ENCODE measurements around the gene MRPL20. TPM values are rescaled to one million over a fixed set of nuclear protein-coding genes. Genes with fewer than 3 reads are reported as not detected.
A peak's percentile ranks its signal among the peaks of the same experiment; 100 is the strongest.
"Not testable (repeated sequence)": the region's sequence is repeated elsewhere in the genome, so short reads cannot be mapped to it uniquely, and the experiment has no call there.

Gene MRPL20
- total and polyA plus RNA-seq, 9 of the 15 experiments (the other 6 are each of a cell fraction or from before 2014, with no cell fraction given) = 180 to 671 (median 229) TPM

DNA sequence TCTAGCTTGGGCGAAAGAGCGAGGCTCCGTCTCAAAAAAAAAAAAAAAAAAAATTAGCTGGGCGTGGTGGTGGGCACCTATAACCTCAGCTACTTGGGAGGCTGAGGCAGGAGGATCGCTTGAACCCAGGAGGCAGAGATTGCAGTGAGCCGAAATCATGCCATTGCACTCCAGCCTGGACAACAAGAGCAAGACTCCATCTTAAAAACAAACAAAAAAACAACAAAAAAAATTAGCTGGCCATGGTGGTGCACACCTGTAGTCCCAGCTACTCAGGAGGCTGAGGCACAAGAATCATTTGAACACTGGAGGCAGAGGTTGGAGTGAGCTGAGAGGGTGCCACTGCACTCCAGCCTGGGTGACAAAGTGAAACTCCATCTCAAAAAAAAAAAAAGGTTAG, 21.9 kb upstream of the MRPL20 start:
- 21% methylated on average over 2 of the region's 6 CpGs for WGBS (ENCODE audit: insufficient coverage, low coverage, missing lambda C conversion rate)
- POLR2A ChIA-PET = interaction anchor here (0.7 to 2.0 kb wide), 2 partner anchors 21 to 178 kb away, joined by 3 to 11 read pairs; partner anchors contain the start of gene MRPL20
- H3K9me3 ChIP-seq (replicated peaks; ENCODE audit: control insufficient read depth, insufficient read depth, low read depth, low read length); H3K9ac ChIP-seq (ENCODE audit: insufficient read depth in 1 of 2, low read depth in 2 of 2, low read length in 2 of 2); H3K9me1 ChIP-seq (ENCODE audit: control insufficient read depth, insufficient read depth, low read length); H4K20me1 ChIP-seq (replicated peaks; ENCODE audit: control insufficient read depth, insufficient read depth, low read length); BruUV-seq (replicated peaks); in situ Hi-C loops (cut with MboI); DNase-seq (ENCODE audit: extremely low read depth in 1 of 4, low spot score in 3 of 4); H3K79me2 ChIP-seq (ENCODE audit: control insufficient read depth, insufficient read depth, low read length); CTCF ChIA-PET (ENCODE audit: low intra/inter-chr PET ratio); H3K27me3 ChIP-seq (ENCODE audit: control insufficient read depth in 2 of 2, insufficient read depth in 2 of 2, low read length in 2 of 2); H3K4me2 ChIP-seq (ENCODE audit: insufficient read depth, low read length); H3K36me3 ChIP-seq (ENCODE audit: control insufficient read depth, insufficient read depth, low read length); H3K27ac ChIP-seq (ENCODE audit: extremely low read depth, low read depth, low read length); H3K4me3 ChIP-seq; ATAC-seq; H2AFZ ChIP-seq (ENCODE audit: low read depth, low read length); FAIRE-seq; intact Hi-C loops (cut with micrococcal nuclease): not testable (repeated sequence)
- TF ChIP-seq ZNF384 (IDR thresholded peaks at IDR 0.05; ENCODE audit: low read depth, low read length) (0 out of 2 replicates have a peak, but pooled peaks have one; percentile 5), BCOR (IDR thresholded peaks at IDR 0.05) (peak; percentile 66)
- H3K4me1 ChIP-seq (replicated peaks in 1 of 2; ENCODE audit: control insufficient read depth in 2 of 2, insufficient read depth in 2 of 2, low read length in 2 of 2) = peaks cover 31 to 70% of the 10 kb centered on the region in 2 experiments

GRCh38 chr1:1428174-1428573, 21.1 kb upstream of the MRPL20 start:
- H3K4me2 ChIP-seq (ENCODE audit: insufficient read depth, low read length) = no peak overlapping the region
- no peaks in the 10 kb centered on the region for H3K9me1 ChIP-seq (ENCODE audit: control insufficient read depth, insufficient read depth, low read length)
- H4K20me1 ChIP-seq (replicated peaks; ENCODE audit: control insufficient read depth, insufficient read depth, low read length) = no peaks in the 10 kb centered on the region
- 63% methylated on average over 16 of the region's 19 CpGs for WGBS (ENCODE audit: insufficient coverage, low coverage, missing lambda C conversion rate)
- no peak overlapping the region for H3K4me3 ChIP-seq
- H2AFZ ChIP-seq (ENCODE audit: low read depth, low read length) = no peak overlapping the region
- no peaks in the 10 kb centered on the region for H3K27me3 ChIP-seq (ENCODE audit: control insufficient read depth in 2 of 2, insufficient read depth in 2 of 2, low read length in 2 of 2)
- H3K9me3 ChIP-seq (replicated peaks; ENCODE audit: control insufficient read depth, insufficient read depth, low read depth, low read length) = no peaks in the 10 kb centered on the region
- BruUV-seq (replicated peaks) = no TSS peak
- TF ChIP-seq CTBP1 (IDR thresholded peaks at IDR 0.05; ENCODE audit: borderline replicate concordance) (no peak), HNRNPK (IDR thresholded peaks at IDR 0.05; ENCODE audit: low read depth, low read length, poor library complexity, severe bottlenecking) (peak; percentile 54), ESRRA (IDR thresholded peaks at IDR 0.05; ENCODE audit: borderline replicate concordance, low read depth) (no peak), PCBP1 (IDR thresholded peaks at IDR 0.05; ENCODE audit: low read depth, low read length, poor library complexity, severe bottlenecking) (peak; percentile 98), CBX3 (IDR thresholded peaks at IDR 0.05; ENCODE audit: borderline replicate concordance in 1 of 2, low read length in 2 of 2) (peak in 1 of 2 experiments; percentile 63; a peak in 1 of 3 replicates), PCBP2 (IDR thresholded peaks at IDR 0.05; ENCODE audit: low read depth, low read length, poor library complexity, severe bottlenecking) (peak; percentile 52), ID3 (CRISPR knock-in tag; IDR thresholded peaks at IDR 0.05) (no peak), ID3 (tag; IDR thresholded peaks at IDR 0.05) (no peak)
- no peaks in the 10 kb centered on the region for H3K36me3 ChIP-seq (ENCODE audit: control insufficient read depth, insufficient read depth, low read length)
- DNase-seq (ENCODE audit: extremely low read depth in 1 of 4, low spot score in 3 of 4) (no peak), FAIRE-seq (peak; percentile 15), ATAC-seq (no peak)
- peaks cover 23 to 63% of the 10 kb centered on the region in 2 experiments for H3K4me1 ChIP-seq (replicated peaks in 1 of 2; ENCODE audit: control insufficient read depth in 2 of 2, insufficient read depth in 2 of 2, low read length in 2 of 2)
- in situ Hi-C loops (cut with MboI) (no loop called here), intact Hi-C loops (cut with micrococcal nuclease) (no loop called here)
- no peak overlapping the region for H3K27ac ChIP-seq (ENCODE audit: extremely low read depth, low read depth, low read length)
- POLR2A ChIA-PET = interaction anchor here (0.6 to 0.7 kb wide), 2 partner anchors 20 to 179 kb away, joined by 3 read pairs; no protein-coding TSS in a partner anchor
- no peak overlapping the region for H3K9ac ChIP-seq (ENCODE audit: insufficient read depth in 1 of 2, low read depth in 2 of 2, low read length in 2 of 2)
- CTCF ChIA-PET (ENCODE audit: low intra/inter-chr PET ratio) = no interaction called here
- no peaks in the 10 kb centered on the region for H3K79me2 ChIP-seq (ENCODE audit: control insufficient read depth, insufficient read depth, low read length)
